Rectal smooth muscle tissue (tissue), 1 donor: ENCODE data around the gene DRAXIN.
"Not testable (repeated sequence)": the region's sequence is repeated elsewhere in the genome, so short reads cannot be mapped to it uniquely, and the experiment has no call there.

ENCODE experiments used
- H3K27ac ChIP-seq: one replicate; pipeline ENCODE4 v1.7.0; 2013; ENCODE audit warnings: low read depth, low read length, inconsistent platforms
- H3K27me3 ChIP-seq: one replicate; pipeline ENCODE4 v1.7.0; 2013; ENCODE audit warnings: low read length; ENCODE audit not compliant: control insufficient read depth, insufficient read depth
- H3K36me3 ChIP-seq: one replicate; pipeline ENCODE4 v1.7.0; 2013; ENCODE audit warnings: low read length; ENCODE audit not compliant: control insufficient read depth, insufficient read depth
- H3K4me1 ChIP-seq: one replicate; pipeline ENCODE4 v1.7.0; 2013; ENCODE audit warnings: low read length; ENCODE audit not compliant: control insufficient read depth, insufficient read depth
- H3K4me3 ChIP-seq: one replicate; pipeline ENCODE4 v1.7.0; 2013; ENCODE audit warnings: low read length
- H3K9ac ChIP-seq: one replicate; pipeline ENCODE4 v1.7.0; 2013; ENCODE audit warnings: low read length

DRAXIN gene, protein sequence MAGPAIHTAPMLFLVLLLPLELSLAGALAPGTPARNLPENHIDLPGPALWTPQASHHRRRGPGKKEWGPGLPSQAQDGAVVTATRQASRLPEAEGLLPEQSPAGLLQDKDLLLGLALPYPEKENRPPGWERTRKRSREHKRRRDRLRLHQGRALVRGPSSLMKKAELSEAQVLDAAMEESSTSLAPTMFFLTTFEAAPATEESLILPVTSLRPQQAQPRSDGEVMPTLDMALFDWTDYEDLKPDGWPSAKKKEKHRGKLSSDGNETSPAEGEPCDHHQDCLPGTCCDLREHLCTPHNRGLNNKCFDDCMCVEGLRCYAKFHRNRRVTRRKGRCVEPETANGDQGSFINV

DNA sequence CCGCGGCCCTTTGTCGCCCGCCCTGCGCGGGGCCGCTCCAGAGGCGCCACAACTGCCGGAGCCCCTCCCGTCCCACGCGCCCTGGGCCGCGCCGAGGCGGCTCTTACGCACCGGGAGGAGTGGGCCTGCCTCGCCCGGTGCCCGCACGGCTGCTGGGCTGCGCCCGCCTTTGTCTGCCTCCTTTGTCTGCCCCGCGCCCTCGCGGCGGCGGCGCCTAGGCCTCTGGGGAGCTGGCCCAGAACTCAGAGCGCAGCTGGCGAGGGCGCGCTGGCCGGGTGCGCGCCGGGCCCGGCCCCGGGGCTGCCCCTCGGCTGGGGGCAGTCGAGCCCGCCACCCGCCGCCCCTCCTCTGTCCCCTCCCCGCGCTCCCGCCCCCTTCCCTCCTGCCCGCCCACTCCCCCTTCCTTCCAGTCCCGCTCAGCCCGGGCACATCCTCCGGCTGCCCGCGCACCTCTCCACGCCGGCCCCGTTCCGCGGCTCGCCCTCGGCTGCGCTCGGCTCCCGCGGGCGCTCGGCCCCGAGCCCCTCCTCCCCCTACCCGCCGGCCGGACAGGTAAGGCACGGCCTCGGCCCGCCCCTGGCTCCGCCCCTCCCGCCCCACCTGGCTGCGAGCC, at the start of gene DRAXIN:
DRAXIN (plus strand) TSS at position 409 of the 613 bp plus-strand sequence. CDS start 14,549 bp downstream, outside the sequence.
- no peaks in the 10 kb centered on the region for H3K4me1 ChIP-seq
- H3K36me3 ChIP-seq, result no peaks in the 10 kb centered on the region
- H3K27ac ChIP-seq, result no peak within 1 kb of the TSS
- peaks cover 20% of the 10 kb centered on the region for H3K27me3 ChIP-seq
- H3K4me3 ChIP-seq, result no peak within 1 kb of the TSS
- H3K9ac ChIP-seq, result no peak within 1 kb of the TSS

GRCh38 chr1:11641776-11642305, 49.7 kb upstream of the DRAXIN start:
- Histone ChIP-seq H3K27ac (no peak overlapping the region), H3K36me3 (no peaks in the 10 kb centered on the region), H3K9ac (no peak overlapping the region), H3K4me3 (no peak overlapping the region), H3K4me1 (no peaks in the 10 kb centered on the region), H3K27me3 (no peaks in the 10 kb centered on the region)

DNA sequence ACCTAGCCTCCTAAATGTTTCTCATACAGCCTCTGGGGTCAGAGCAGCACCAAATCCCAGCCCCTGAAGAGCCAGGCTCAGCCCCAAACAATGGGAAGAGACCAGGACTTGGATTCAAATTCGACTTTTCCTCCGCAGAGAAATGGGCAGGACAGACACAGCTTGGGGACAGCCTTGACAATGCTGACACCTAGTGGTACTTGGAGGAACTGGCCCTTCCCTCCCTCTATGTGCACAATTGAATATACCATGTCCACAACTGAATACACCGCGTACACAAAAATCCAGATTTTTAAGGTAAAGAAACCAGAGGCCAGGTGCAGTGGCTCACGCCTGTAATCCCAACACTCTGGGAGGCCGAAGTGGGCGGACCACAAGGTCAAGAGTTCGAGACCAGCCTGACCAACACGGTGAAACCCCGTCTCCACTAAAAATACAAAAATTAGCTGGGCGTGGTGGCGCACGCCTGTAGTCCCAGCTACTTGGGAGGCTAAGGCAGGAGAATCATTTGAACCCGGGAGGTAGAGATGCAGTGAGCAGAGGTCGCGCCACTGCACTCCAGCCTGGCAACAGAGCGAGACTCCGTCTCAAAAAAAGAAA, 49.0 kb upstream of the DRAXIN start:
- not testable (repeated sequence) for H3K9ac ChIP-seq, H3K27me3 ChIP-seq, H3K27ac ChIP-seq, H3K4me1 ChIP-seq, H3K36me3 ChIP-seq, H3K4me3 ChIP-seq

DNA sequence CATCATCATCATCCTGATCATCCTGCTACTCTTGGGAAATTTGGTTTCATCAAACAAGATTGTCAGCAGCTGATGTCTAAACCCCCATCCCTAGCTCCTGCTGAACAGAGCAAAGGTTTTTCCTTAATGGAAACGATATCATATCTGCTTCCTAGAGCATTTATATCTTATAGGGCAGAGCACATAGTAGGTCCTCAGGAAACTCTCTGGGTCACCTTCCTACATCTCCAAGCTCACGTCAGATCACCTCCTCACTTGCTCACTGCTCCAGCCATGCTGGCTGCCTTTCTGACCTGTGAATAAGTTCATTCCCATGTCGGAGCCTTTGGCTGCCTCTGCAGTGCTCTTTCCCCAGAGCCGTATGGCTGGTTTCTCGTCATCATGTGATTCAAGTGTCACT, 47.7 kb upstream of the DRAXIN start:
- Histone ChIP-seq H3K4me3 (no peak overlapping the region), H3K4me1 (peaks cover 5% of the 10 kb centered on the region), H3K27ac (no peak overlapping the region), H3K27me3 (no peaks in the 10 kb centered on the region), H3K36me3 (no peaks in the 10 kb centered on the region), H3K9ac (no peak overlapping the region)

DNA sequence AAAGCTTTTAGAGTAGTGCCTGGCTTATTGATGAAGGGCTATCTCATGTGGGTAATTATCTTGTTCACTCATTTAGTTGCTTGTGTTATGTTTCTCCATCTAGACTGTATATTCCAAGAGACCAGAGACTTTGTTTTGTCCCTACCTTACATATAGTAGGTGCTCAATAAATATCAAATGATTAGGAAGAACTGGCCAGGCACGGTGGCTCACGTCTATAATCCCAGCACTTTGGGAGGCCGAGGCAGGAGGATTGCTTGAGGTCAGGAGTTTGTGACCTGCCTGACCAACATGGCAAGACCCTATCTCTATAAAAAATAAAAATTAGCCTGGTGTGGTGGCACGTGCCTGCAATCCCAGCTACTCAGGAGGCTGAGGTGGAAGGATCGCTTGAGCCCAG, 46.2 kb upstream of the DRAXIN start:
- Histone ChIP-seq H3K36me3 (no peaks in the 10 kb centered on the region), H3K9ac (no peak overlapping the region), H3K4me1 (peaks cover 5% of the 10 kb centered on the region), H3K27ac (no peak overlapping the region), H3K4me3 (no peak overlapping the region), H3K27me3 (peaks cover 11% of the 10 kb centered on the region)

- no peak overlapping the region for H3K4me3 ChIP-seq
- H3K27me3 ChIP-seq, result peaks cover 13% of the 10 kb centered on the region
- no peak overlapping the region for H3K9ac ChIP-seq
- H3K4me1 ChIP-seq, result peaks cover 5% of the 10 kb centered on the region
- H3K27ac ChIP-seq, result no peak overlapping the region
- H3K36me3 ChIP-seq, result no peaks in the 10 kb centered on the region
Observed at GRCh38 chr1:11645670-11646265, 45.7 kb upstream of the DRAXIN start.

DNA sequence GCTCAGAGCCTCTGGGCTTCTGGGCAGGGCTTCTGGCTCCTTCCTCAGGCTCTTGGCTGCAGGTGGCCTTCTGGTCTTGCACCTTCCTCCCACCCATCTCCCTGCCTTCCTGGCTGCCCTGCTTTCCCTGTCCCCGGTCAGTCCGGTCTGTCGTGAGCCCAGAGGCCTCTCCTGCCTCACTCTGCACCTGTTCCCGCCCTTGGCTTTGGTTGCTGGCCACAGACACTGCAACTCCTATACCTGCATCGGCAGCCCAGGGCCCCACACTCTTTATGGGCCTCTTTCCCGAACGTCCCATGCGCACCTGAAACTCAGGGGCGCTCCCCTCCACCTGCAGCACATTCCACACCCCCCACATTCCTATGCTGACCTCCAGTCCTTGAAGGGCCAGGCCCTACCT, 45.2 kb upstream of the DRAXIN start:
- Histone ChIP-seq H3K27ac (no peak overlapping the region), H3K9ac (no peak overlapping the region), H3K4me1 (peaks cover 5% of the 10 kb centered on the region), H3K4me3 (no peak overlapping the region), H3K27me3 (peaks cover 13% of the 10 kb centered on the region), H3K36me3 (no peaks in the 10 kb centered on the region)

DNA sequence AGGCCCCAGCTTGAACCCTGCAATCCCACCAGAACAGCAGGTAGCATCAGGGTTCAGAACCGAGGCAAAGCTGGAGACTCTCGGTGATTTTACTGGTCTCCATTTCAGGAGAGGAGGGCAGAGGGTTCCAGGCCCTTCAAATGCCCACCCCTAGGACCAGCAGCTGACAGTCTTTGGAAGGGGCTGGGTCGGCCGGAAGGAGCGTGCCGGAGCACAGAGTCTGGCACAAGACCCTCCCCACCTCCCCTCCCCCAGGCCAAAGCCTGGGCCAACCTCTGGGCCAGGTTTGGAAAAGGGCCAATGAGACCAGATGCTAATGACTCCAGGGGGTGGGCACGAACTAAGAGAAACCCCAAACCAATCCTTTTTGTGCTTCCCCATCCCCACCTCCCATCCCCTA, 44.2 kb upstream of the DRAXIN start:
- Histone ChIP-seq H3K36me3 (no peaks in the 10 kb centered on the region), H3K27ac (no peak overlapping the region), H3K4me1 (peaks cover 5% of the 10 kb centered on the region), H3K4me3 (no peak overlapping the region), H3K27me3 (peaks cover 13% of the 10 kb centered on the region), H3K9ac (no peak overlapping the region)

GRCh38 chr1:11648039-11648438, 43.5 kb upstream of the DRAXIN start:
- Histone ChIP-seq H3K36me3 (no peaks in the 10 kb centered on the region), H3K4me3 (no peak overlapping the region), H3K27me3 (peaks cover 13% of the 10 kb centered on the region), H3K4me1 (peaks cover 5% of the 10 kb centered on the region), H3K27ac (no peak overlapping the region), H3K9ac (no peak overlapping the region)

GRCh38 chr1:11648732-11649158, 42.8 kb upstream of the DRAXIN start:
- no peak overlapping the region for H3K27ac ChIP-seq
- peaks cover 13% of the 10 kb centered on the region for H3K27me3 ChIP-seq
- H3K36me3 ChIP-seq, result no peaks in the 10 kb centered on the region
- no peak overlapping the region for H3K4me3 ChIP-seq
- peaks cover 5% of the 10 kb centered on the region for H3K4me1 ChIP-seq
- no peak overlapping the region for H3K9ac ChIP-seq

DNA sequence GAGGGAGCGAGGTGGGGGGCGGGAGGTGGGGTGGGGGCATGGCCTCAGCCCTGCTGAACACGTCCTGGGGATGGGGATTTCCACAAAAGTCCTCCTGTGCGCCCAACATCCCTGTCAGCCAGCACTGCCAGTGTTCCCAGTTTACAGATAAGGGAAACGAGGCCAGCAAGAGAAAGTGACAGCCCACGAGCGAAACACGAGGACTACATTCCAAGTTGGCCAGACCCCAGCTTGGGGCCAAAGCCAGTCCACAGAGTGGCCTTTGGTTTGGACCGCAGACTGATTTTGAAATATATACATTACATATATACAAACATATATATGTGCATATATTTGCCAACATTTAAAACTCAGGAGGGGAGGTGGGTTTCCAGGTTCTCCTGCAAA, 42.3 kb upstream of the DRAXIN start:
- H3K27ac ChIP-seq, result no peak overlapping the region
- peaks cover 13% of the 10 kb centered on the region for H3K27me3 ChIP-seq
- H3K9ac ChIP-seq, result no peak overlapping the region
- H3K4me3 ChIP-seq, result no peak overlapping the region
- no peaks in the 10 kb centered on the region for H3K36me3 ChIP-seq
- H3K4me1 ChIP-seq, result peaks cover 5% of the 10 kb centered on the region

DNA sequence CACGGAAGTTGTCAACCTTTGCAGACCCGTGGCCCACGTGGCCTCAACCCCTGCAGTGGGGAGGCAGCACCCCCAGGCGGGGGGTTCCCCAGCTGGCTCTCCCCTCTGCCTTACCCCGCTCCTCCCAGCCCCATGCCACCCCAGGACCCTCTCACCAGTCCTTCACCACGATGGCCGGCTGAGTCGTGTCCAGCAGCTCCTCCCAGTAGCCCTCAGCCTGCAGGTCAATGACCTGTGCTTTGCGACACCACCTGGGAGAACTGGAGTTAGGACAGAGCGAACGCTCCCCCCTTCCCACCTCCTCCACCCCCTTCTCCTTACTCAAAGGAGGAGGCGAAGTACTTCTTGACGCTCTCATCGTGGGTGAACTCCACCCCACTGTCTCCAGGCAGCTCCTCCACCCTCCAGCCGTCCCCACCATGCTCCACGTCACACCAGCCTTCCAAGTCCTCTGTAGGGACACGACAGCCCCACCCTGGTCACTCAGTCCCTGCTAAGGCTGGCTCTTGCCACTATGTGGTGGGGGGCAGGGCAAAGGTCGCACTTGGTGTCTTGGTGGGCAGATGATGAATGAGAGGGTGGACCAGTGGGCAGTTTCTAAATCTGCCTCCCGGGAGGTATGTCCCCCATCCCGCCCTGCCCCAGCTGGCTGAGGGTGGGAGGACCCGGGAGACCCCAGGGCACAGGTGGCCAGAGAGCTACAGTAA, 41.7 kb upstream of the DRAXIN start:
- Histone ChIP-seq H3K9ac (no peak overlapping the region), H3K4me1 (peaks cover 5% of the 10 kb centered on the region), H3K36me3 (no peaks in the 10 kb centered on the region), H3K27ac (no peak overlapping the region), H3K27me3 (peaks cover 13% of the 10 kb centered on the region), H3K4me3 (no peak overlapping the region)
